Skeletal muscle tissue (tissue), 4 donors: ENCODE results near the gene SLC25A21. TPM values are rescaled to one million over a fixed set of nuclear protein-coding genes. Genes with fewer than 3 reads are reported as not detected.
"Not testable (repeated sequence)": the region's sequence is repeated elsewhere in the genome, so short reads cannot be mapped to it uniquely, and the experiment has no call there.

ENCODE experiments used
- H3K27ac ChIP-seq: one replicate; pipeline ENCODE4 v1.7.0; 2013; ENCODE audit warnings: mild to moderate bottlenecking, low read depth, low read length, inconsistent platforms
- H3K27me3 ChIP-seq, 3 donors: one replicate each; pipeline ENCODE4 v1.7.0; 2013; ENCODE audit warnings: low read length in 3 of 3; ENCODE audit not compliant: control insufficient read depth in 3 of 3, insufficient read depth in 3 of 3
- H3K36me3 ChIP-seq, 3 donors: one replicate each; pipeline ENCODE4 v1.7.0; 2013; ENCODE audit warnings: low read length in 3 of 3; ENCODE audit not compliant: control insufficient read depth in 3 of 3, insufficient read depth in 3 of 3
- H3K4me1 ChIP-seq, 3 donors: one replicate each; pipeline ENCODE4 v1.7.0; 2013; ENCODE audit warnings: low read length in 3 of 3, mild to moderate bottlenecking in 3 of 3; ENCODE audit not compliant: control insufficient read depth in 3 of 3, insufficient read depth in 3 of 3
- H3K4me3 ChIP-seq, 3 donors: one replicate each; pipeline ENCODE4 v1.7.0; 2013; ENCODE audit warnings: low read length in 3 of 3
- H3K9ac ChIP-seq, 3 donors: one replicate each; pipeline ENCODE4 v1.7.0; 2013; ENCODE audit warnings: low read length in 3 of 3, mild to moderate bottlenecking in 3 of 3, moderate library complexity in 2 of 3, low read depth in 1 of 3
- H3K9me3 ChIP-seq, 3 donors: one replicate each; pipeline ENCODE4 v1.7.0; 2013; ENCODE audit warnings: low read length in 3 of 3; ENCODE audit not compliant: control insufficient read depth in 3 of 3
- total RNA-seq: library from RNA; depleted of rRNA; stranded (reverse); fragments of >200 nt; gene quantifications from one replicate; pipeline ENCODE4 v1.2.3, GENCODE V29; 2014
- donor health status: Osteomylitis.

Gene SLC25A21
- total RNA-seq, 1 donor from 2014 or later, result 2.1 TPM

DNA sequence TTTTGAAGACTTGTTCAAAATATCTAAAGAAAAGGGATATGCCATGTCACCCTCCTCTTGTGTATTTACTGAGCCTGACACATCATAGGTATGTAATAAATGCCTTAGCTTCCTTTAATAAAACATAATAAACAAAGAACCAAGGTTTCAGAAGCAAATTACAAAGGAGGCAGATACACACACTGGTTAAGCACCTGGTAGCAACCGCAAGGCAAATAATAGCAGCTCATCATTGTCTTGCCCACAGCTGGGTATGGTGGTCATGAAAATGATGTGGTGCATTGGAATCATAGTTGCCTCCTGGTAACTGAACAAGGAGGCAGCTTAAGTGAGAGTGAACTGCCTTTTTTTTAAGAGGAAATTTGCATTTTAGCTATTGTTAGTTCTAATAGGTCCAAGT is 471.8 kb downstream of the SLC25A21 start:
- no peak overlapping the region for H3K4me3 ChIP-seq
- H3K36me3 ChIP-seq, result no peaks in the 10 kb centered on the region
- no peak overlapping the region for H3K9ac ChIP-seq
- no peaks in the 10 kb centered on the region for H3K4me1 ChIP-seq
- H3K27me3 ChIP-seq, result no peaks in the 10 kb centered on the region
- H3K9me3 ChIP-seq, result no peaks in the 10 kb centered on the region
- no peak overlapping the region for H3K27ac ChIP-seq

DNA sequence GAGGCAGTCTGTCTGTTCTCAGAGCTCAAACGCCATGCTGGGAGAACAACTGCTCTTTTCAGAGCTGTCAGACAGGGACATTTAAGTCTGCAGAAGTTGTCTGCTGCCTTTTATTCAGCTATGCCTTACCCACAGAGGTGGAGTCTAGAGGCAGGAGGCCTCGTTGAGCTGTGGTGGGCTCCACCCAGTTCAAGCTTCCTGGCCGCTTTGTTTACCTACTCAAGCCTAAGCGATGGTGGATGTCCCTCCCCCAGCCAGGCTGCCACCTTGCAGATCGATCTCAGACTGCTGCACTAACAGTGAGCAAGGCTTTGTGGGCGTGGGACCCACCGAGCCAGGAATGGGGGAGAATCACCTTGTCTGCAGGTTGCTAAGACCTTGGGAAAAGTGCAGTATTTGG is 473.0 kb downstream of the SLC25A21 start:
- not testable (repeated sequence) for H3K9ac ChIP-seq, H3K36me3 ChIP-seq, H3K27me3 ChIP-seq, H3K27ac ChIP-seq, H3K9me3 ChIP-seq, H3K4me3 ChIP-seq, H3K4me1 ChIP-seq

DNA sequence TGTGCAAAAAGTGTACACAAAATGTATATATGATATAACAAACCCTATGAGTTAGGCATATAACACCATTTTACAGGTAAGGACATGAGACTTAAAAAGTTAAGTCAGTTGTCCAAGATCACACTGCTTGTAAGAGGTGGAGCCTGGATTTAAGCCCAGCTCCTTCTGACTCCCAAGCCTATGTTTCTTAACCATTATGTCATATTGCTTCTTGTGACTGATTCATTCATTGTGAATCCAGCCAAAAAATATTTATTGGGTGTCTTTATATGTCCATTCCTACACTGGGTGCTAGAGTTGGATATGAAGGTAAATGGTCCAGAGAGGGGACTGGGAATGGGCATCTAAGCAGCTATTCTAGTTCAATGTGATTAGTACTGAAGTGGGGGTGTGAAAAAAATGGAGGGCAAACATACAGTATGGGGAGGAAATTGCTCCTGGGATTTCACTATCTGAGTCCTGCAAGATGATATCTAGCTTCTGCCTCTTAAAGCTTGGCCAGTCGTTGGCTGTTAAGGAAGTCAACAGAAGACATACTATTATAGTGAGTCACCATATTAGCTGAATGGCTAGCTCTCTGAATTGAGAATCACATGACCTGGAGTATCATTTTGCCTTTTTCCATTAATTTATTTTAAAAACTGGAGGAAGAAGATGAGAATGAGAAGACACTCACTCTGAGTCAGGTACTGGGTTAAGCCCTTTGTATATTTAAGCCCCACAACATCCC is 481.9 kb downstream of the SLC25A21 start:
- no peaks in the 10 kb centered on the region for H3K4me1 ChIP-seq
- no peak overlapping the region for H3K4me3 ChIP-seq
- H3K9me3 ChIP-seq, result no peaks in the 10 kb centered on the region
- H3K36me3 ChIP-seq, result no peaks in the 10 kb centered on the region
- H3K9ac ChIP-seq, result no peak overlapping the region
- no peak overlapping the region for H3K27ac ChIP-seq
- peaks cover 0 to 4% (median 0%) of the 10 kb centered on the region in 3 donors for H3K27me3 ChIP-seq

DNA sequence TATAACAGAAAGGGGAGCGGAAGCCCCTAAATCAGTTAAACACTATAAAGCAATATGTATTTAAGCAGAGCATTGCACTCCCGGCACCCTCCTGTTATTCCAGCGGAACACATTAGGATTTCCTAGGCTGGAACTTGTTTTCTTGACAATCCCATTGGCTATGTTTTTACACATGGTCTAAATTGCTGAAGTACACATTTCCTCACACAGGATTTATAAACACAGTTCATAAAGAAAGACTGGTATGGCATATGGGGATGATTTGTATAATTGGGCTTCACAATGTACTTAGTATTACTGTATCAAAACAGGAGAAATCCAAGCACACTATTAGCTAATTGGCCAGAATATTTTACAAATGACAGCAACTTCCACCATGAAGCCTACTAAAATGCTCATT is 487.5 kb downstream of the SLC25A21 start:
- no peak overlapping the region for H3K9ac ChIP-seq
- H3K36me3 ChIP-seq, result no peaks in the 10 kb centered on the region
- no peak overlapping the region for H3K4me3 ChIP-seq
- no peak overlapping the region for H3K27ac ChIP-seq
- no peaks in the 10 kb centered on the region for H3K4me1 ChIP-seq
- H3K27me3 ChIP-seq, result peaks cover 0 to 7% (median 0%) of the 10 kb centered on the region in 3 donors
- H3K9me3 ChIP-seq, result no peaks in the 10 kb centered on the region

DNA sequence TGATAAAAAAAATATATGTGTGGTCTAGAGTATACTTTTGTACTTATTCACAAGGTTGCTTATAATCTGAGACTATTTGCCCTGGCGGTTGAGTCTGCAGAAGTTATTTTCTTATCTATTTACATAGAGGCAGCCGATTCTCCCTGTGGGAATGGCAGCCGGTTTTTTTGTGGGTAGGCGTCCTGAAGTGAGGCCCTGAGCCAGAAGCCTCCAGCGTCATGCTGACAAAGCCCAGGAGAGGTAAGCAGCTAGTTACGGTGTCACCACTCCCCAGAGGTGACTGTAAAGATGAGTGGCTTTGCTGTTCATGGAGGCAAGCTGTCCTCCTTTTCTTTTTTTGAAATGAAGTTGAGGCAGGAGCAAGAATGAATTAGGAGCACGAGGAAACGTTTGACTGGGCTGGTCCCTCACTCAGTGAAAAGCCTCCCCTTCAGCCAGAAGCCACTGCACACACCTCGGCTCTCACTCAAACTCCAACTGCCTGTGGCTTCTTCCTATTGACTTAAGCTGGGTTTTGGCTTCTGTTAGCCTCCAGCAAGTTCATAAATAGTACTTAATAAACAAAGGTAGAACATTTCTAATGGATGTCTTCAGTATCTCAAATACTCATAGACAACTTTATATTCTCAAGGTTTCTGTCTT is 489.2 kb downstream of the SLC25A21 start:
- Histone ChIP-seq H3K36me3 (no peaks in the 10 kb centered on the region), H3K9me3 (no peaks in the 10 kb centered on the region), H3K4me1 (no peaks in the 10 kb centered on the region), H3K27ac (no peak overlapping the region), H3K27me3 (peaks cover 0 to 8% (median 0%) of the 10 kb centered on the region in 3 donors), H3K9ac (no peak overlapping the region), H3K4me3 (no peak overlapping the region)

DNA sequence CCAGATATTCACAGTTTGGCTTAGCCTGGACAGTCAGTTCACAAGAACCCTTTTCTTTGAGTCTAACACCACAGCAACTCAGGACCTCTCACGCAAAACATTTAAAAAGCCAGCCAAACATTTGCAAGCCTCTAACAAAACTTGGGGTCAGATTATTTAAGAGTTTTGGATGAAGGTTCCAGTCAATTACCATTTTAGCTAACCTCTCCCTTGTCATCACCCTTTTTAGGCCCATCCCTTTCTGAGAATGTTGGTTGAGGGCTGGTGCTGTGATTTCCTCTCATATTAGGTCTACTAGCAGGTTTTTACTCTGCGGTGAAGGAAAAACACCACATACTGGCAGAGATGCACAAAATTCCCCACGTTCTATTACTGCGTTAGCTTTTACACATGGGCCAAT is 490.1 kb downstream of the SLC25A21 start:
- H3K4me1 ChIP-seq, result no peaks in the 10 kb centered on the region
- H3K27me3 ChIP-seq, result peaks cover 0 to 12% (median 0%) of the 10 kb centered on the region in 3 donors
- no peaks in the 10 kb centered on the region for H3K36me3 ChIP-seq
- no peak overlapping the region for H3K9ac ChIP-seq
- no peak overlapping the region for H3K27ac ChIP-seq
- no peaks in the 10 kb centered on the region for H3K9me3 ChIP-seq
- no peak overlapping the region for H3K4me3 ChIP-seq

DNA sequence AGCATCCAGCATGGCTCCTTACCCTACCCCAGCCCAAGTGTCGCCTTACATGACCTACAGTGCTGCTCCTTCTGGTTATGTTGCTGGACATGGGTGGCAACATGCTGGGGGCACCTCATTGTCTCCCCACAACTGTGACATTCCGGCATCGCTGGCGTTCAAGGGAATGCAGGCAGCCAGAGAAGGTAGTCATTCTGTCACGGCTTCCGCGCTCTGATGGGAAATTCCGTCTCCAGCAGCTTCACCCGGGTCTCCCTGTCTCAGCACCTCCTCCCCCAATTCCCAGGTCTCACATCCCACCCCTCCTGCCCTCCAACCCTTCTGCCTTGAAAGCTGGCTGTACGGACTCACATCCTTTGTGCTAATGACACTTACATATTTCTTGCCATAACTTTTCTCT is 496.2 kb downstream of the SLC25A21 start:
- no peaks in the 10 kb centered on the region for H3K36me3 ChIP-seq
- no peak overlapping the region for H3K9ac ChIP-seq
- no peak overlapping the region for H3K4me3 ChIP-seq
- H3K27me3 ChIP-seq, result peaks cover 6 to 29% (median 27%) of the 10 kb centered on the region in 3 donors
- H3K27ac ChIP-seq, result no peak overlapping the region
- H3K4me1 ChIP-seq, result no peaks in the 10 kb centered on the region
- H3K9me3 ChIP-seq, result no peaks in the 10 kb centered on the region

DNA sequence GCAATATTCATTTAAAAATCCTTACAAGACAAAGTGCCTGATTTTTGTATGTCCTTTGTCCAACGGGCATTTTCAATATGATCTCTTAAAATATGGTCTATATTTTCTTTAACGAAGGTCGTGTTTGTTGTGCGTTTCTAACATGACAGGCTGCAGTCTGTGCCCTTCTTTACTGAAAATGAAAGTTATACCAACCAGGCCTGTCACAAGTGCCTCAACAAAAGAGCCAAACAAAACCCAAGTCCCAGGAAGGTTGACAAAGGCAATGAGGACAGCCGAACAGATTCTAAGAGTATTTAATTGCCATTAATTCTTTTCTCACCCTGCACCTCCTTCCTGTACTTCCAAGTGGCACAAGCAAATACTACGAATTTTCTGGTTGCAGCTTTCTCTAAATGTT is 496.8 kb downstream of the SLC25A21 start:
- Histone ChIP-seq H3K9ac (no peak overlapping the region), H3K9me3 (no peaks in the 10 kb centered on the region), H3K27ac (no peak overlapping the region), H3K27me3 (peaks cover 7 to 29% (median 27%) of the 10 kb centered on the region in 3 donors), H3K4me3 (no peak overlapping the region), H3K36me3 (no peaks in the 10 kb centered on the region), H3K4me1 (no peaks in the 10 kb centered on the region)

DNA sequence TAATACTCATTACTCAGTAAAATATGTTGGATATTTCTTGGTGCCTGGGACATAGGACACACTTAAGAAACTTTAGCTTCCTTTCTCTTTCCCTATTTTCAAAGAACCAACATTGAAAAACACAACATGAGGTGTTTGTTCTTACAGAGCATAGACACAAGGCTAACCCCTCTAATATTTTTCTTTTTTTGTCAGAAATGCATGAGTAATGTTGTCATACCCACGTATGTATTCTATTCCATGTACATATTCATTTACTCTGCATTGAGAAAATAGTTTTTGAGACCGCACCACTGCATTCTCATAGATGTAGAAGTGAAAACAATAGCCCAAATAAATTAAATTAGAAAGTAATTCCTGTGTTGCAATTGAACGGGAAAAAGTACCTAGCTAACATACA is 497.7 kb downstream of the SLC25A21 start:
- Histone ChIP-seq H3K4me3 (no peak overlapping the region), H3K27me3 (peaks cover 7 to 28% (median 27%) of the 10 kb centered on the region in 3 donors), H3K9ac (no peak overlapping the region)

DNA sequence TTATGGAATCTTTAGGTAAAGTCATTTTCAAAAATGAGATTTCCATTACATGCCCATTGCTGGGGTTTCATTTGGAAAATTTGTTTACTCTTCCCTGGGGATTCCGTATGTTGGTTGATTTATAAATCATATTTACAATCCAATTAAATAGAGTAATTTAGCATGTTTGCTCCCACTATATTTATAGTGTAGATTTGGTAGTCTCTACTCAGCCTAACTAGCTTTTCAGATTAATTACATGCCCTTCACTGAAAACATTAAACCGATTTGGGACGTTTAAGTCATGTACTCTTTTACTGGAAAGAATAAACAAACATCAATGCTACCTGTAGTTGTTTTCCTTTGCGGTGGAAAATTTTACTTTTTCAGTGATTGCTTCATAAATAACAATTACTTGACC is 500.3 kb downstream of the SLC25A21 start:
- H3K9ac ChIP-seq, result no peak overlapping the region
- no peaks in the 10 kb centered on the region for H3K4me1 ChIP-seq
- H3K27ac ChIP-seq, result no peak overlapping the region
- no peaks in the 10 kb centered on the region for H3K36me3 ChIP-seq
- H3K4me3 ChIP-seq, result no peak overlapping the region
- peaks cover 20 to 42% (median 23%) of the 10 kb centered on the region in 3 donors for H3K27me3 ChIP-seq
- H3K9me3 ChIP-seq, result no peaks in the 10 kb centered on the region

More for the DNA sequence above, 497.7 kb downstream of the SLC25A21 start:
- Histone ChIP-seq H3K36me3 (no peaks in the 10 kb centered on the region), H3K27ac (no peak overlapping the region), H3K9me3 (no peaks in the 10 kb centered on the region), H3K4me1 (no peaks in the 10 kb centered on the region)
